Measurements from ENCODE around the gene SSC4D. TPM values are rescaled to one million over a fixed set of nuclear protein-coding genes. Genes with fewer than 3 reads are reported as not detected.
"Not testable (repeated sequence)": the region's sequence is repeated elsewhere in the genome, so short reads cannot be mapped to it uniquely, and the experiment has no call there.

Gene SSC4D
- total RNA-seq, 1 donor from 2014 or later, result 0.55 TPM

DNA sequence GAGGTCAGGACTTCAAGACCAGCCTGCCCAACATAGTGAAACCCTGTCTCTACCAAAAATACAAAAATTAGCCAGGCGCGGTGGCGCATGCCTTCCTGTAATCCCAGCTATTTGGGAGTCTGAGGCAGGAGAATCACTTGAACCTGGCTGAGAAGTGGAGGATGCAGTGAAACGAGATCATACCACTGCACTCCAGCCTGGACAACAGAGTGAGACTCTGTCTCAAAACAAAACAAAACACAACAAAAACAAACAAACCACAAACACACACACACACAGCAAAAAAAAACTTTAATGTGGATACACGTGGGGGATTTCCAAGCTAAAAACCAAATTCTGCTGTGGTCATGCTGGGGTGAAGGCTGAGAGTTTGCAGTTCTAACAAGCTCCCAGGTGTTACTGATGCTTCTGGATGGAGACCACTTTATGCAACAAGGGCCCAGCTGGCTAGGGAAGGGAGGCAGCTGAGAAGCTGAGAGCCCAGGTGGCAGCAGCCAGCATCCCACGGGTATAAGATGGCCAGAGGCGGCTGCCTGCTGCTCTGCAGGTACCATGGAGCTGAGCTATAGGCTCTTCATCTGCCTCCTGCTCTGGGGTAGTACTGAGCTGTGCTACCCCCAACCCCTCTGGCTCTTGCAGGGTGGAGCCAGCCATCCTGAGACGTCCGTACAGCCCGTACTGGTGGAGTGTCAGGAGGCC is 15.1 kb upstream of the SSC4D start, which contains the start of gene ZP3:
Gene ZP3, plus strand, starts transcription at position 538 of the 699 bp plus-strand sequence. Its CDS starts 15 bp downstream, at position 553.
- intact Hi-C loops (cut with micrococcal nuclease), result no loop called here
- no peak for DNase-seq
- ATAC-seq, result no peak

DNA sequence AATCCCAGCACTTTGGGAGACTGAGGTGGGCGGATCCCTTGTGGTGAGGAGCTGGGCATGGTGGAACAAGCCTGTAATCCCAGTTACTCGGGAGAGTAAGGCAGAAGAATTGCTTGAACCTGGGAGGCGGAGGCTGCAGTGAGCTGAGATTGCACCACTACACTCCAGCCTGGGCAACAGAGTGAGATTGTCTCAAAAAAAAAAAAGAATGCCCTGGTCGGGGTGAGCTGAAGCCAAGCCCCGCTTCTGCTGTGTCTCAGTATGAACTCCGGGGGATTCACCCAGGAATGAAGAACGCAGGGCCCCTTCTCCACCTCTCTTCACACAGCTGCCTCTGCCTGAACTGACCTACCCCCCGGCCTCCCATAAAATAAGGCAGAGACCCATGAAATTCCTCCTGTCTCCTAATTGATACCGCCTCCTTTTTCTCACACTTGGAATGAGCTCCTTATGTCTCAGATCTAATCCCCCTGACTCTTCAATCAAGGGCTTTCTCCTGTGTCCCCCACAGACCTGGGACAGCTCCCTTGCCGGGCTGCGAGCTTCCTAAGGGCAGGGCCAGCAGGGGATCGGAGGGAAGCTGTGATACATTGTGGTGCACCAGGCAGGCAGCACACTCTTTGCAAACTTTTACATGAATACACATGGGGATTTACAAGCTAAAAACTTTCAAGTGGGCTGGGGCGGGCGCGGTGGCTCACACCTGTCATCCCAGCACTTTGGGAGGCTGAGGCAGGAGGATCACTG is 14.3 kb upstream of the SSC4D start:
- no peak for ATAC-seq
- DNase-seq, result no peak

DNA sequence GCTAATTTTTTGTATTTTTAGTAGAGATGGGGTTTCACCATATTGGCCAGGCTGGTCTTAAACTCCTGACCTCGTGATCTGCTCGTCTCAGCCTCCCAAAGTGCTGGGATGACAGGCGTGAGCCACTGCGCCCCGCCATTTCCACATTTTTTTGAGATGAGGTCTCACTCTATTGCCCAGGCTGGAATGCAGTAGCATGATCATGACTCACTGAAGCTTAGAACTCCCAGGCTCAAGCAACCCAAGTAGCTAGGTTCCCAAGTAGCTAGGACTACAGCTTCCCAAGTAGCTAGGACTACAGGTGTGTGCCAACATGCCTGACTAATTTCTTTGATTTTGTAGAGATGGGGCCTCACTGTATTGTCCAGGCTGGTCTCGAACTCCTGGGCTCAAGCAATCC is 11.6 kb upstream of the SSC4D start:
- intact Hi-C loops (cut with micrococcal nuclease); DNase-seq; ATAC-seq: not testable (repeated sequence)

More for the DNA sequence above, 14.3 kb upstream of the SSC4D start:
- intact Hi-C loops (cut with micrococcal nuclease), result no loop called here

DNA sequence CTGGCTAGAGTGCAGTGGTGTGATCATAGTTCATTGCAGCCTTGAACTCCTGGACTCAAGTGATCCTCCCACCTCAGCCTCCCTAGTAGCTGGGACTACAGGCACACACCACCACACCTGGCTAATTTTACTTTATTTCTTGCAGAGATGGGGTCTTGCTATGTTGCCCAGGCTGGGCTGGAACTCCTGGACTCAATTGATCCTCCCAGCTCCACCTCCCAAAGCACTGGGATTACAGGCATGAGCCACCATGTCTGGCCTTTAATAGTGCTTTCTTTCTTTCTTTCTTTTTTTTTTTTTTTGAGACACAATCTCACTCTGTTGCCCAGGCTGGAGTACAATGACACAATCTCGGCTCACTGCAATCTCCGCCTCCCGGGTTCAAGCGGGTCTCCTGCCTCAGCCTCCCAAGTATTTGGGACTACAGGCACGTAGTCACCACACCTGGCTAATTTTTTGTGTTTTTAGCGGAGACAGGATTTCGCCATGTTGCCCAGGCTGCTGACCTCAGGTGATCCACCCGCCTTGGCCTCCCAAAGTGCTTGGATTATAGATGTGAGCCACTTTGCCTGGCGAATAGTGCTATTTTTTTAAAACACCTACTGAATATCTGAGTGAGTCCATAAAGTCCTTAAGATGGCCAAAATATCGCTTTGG is 8.3 kb upstream of the SSC4D start:
- DNase-seq; intact Hi-C loops (cut with micrococcal nuclease); ATAC-seq: not testable (repeated sequence)

DNA sequence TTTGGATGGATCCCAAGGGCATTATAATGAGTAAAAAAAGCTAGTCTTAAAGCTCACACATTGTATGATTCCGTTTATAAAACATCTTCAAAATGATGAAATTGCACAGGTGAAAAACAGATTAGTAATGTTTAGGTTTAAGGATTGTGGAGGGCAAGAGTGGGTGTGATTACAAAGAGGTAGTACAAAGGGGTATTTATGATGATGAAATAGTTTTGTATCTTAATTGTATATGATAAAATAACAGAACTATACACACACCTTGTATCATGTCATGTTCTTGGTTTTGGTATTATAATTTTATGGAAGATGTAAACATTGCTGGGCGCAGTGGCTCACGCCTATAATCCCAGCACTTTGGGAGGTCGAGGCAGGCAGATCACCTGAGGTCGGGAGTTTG is 2.8 kb upstream of the SSC4D start:
- ATAC-seq (no peak), DNase-seq (no peak)
- intact Hi-C loops (cut with micrococcal nuclease), result no loop called here

DNA sequence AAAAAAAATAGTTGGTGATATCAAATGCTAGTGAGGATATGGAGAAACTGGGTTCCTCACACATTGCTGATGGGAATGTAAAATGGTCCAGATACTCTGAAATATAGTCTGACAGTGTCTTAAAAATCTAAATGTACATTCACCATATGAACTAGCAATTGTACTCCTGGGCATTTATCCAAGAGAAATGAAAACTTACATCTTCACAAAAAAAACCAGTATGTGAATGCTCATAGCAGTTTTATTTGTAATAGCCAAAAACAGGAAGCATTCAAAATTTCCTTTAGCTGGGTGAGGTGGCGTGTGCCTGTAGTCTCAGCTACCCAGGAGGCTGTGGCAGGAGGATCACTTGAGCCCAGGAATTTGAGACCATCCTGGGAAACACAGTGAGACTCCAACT is 2.1 kb upstream of the SSC4D start:
- intact Hi-C loops (cut with micrococcal nuclease), result no loop called here
- ATAC-seq (no peak), DNase-seq (no peak)

DNA sequence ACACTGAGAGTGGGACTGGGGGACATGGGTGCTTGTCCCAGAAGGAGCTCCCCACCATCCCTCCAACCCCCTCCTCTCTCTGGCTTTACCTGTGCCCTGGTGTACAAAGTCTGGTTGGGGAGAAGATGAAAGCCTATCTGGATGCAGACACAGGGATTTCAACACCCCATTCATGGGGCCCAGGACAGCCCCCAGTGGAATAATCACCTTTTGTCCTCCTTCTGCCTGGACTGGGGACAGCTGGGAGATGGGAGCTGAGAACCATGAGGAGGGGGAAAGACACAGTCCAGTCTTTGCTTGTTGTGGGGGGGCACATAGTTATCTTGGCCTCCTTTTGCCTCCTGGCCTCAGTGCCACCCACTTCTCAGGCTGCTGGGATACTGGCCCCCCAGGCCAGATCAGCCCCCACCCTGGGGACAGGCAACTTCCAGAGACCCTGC is 1.4 kb downstream of the SSC4D start:
- no peak for ATAC-seq
- intact Hi-C loops (cut with micrococcal nuclease), result no loop called here
- no peak for DNase-seq

DNA sequence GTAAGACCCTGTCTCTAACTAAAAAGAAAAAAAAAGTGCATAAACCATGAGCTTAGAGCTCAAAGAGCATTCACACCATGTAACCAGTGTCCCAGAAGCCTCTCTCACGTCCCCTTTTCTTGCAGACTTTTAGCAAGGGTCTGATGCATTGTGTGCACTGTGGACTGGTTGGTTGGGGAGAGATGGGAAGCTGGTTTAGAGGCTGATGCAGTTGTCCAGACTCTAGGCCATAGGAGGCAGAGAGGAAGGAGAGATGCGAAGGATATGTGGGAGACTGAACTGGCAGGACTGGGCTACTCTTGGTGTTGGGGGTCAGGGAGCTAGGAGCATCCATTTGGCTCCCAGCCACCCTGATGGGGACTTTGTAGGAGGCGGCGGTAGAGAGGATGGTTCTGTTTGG is 1.8 kb downstream of the SSC4D start:
- ATAC-seq, result no peak
- DNase-seq, result no peak
- intact Hi-C loops (cut with micrococcal nuclease), result no loop called here

DNA sequence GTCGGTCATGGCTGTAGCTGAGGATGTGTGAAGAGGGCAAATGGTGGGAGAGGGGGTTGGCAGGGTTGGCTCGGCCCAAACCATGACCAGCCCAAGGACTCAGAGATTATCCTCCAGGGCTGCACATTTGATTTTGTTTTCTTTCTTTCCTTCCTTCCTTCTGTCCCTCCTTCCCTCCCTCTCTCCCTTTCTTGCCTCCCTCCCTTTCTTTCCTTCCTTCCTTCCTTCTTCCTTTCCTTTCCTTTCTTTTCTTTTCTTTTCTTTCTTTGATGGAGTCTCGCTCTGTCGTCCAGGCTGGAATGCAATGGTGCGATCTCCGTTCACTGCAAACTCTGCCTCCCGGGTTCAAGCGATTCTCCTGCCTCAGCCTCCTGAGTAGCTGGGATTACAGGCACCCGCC is 3.8 kb downstream of the SSC4D start:
- intact Hi-C loops (cut with micrococcal nuclease), result no loop called here
- DNase-seq (no peak), ATAC-seq (no peak)

DNA sequence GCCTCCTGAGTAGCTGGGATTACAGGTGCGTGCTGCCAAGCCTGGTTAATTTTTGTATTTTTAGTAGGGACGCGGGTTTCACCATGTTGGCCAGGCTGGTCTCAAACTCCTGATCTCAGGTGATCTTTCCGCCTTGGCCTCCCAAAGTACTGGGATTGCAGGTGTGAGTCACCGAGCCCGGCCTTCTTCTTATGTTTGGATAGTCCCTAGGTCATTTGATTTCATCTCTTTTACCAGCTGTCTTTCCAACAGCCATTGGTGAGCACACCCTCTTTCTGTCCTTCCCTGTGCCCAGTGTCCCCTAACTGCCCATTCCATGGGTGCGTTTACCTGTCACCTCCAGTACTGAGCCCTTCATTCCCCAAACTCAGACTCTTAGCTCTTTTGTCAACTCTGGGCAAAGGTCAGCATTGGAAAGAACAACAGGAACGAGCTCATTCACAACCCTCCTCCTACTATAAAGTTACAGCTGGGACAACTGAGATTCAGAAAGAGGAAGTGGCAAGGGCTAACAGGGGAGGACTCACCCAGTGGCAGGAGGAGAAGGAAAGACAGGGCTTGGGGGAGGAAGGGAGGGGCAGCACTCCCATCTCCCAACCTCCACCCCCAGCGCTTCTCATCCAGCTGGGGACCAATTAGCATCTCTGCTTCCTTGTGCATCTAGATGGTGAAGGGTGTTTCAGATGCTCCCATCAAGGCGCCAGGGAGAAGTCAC is 5.6 kb downstream of the SSC4D start:
- ATAC-seq (peak; percentile 66), DNase-seq (no peak)
- intact Hi-C loops (cut with micrococcal nuclease), result no loop called here

DNA sequence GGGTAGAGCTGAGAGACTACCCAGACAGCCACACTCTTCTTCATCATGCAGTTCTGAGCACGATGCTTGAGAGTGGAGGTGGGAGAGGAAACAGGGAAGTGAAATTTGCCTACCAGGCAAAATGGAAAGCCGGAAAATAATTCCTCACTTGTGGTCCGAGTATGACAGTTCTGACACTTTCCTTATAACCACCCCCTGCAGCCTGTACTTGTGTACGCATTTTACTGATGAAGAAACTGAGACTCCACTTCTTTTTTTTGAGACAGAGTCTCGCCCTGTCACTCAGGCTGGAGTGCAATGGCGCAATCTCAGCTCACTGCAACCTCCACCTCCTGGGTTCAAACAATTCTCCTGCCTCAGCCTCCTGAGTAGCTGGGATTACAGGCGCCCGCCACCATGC is 6.4 kb downstream of the SSC4D start:
- ATAC-seq, result peak; percentile 54
- intact Hi-C loops (cut with micrococcal nuclease); DNase-seq: not testable (repeated sequence)

DNA sequence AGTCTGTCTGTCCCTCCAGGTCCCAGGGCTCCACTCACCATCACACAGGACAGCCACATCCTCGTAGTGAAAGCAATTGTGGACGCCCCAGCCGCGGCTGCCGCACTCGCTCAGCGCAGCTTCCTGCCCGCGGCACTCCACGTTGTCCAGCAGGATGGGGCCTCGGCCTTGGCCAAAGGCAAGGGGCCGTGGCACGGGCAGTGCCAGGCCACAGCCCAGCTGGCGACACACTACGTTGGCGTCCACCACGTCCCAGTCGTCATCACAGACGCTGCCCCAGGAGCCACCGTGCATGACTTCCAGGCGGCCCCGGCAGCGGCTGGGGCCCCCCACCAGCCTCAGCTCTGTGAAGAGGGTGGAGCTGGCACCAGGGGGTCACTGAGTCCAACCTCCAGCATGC is 9.2 kb downstream of the SSC4D start:
- no peak for DNase-seq
- ATAC-seq, result no peak
- intact Hi-C loops (cut with micrococcal nuclease), result no loop called here

DNA sequence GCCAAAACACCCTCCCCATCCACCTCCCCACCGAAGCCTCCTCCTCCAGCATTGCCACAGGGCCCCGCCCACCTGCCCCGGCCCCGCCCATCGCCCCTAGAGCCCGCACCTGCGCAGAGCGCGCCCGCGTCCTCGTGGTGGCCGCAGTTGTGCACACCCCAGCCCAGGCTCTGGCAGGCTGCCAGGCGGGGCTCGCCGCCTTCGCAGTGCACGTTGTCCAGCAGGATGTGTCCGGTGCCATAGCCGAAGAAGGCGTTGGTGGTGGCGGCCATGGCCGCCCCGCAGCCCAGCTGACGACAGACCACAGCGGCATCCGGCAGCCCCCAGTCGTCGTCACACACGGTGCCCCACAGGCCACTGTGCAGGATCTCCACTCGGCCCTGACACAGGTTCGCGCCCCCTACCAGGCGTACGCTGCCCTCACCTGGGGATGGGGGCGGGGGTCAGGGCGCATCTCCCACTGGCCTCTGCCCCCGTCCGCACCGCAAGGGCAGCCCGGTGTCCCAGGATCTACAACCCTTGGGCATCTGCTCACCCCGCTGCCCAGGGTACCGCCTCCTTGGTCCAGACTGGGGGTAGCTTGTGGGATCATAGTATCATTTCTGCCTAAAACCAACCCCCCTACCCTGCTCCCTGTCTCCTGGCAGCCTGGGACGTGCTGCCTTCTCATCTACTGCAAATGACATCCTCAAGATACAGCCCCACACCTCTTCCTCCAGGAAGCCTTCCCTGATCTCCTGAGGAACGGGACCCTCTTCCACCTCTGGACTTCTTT is 11.9 kb downstream of the SSC4D start:
- DNase-seq (peak; percentile 88), ATAC-seq (peak; percentile 49)
- intact Hi-C loops (cut with micrococcal nuclease), result no loop called here

DNA sequence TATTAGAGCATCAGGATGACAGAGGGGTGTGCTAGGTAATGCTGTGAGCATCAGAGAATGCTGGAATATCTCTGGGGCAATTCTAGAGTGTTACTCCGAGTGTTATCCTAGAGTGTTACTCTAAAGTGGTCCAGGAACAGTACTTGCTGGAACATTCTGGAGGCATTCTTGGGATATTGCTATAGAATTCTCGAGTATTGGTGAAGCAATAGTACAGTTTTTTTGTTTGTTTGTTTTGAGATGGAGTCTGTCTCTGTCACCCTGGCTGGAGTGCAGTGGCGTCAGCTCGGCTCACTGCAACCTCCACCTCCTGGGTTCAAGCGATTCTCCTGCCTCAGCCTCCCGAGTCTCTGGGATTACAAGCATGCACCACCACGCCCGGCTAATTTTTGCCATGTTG is 12.6 kb downstream of the SSC4D start:
- DNase-seq (no peak), ATAC-seq (no peak)
- intact Hi-C loops (cut with micrococcal nuclease), result no loop called here

DNA sequence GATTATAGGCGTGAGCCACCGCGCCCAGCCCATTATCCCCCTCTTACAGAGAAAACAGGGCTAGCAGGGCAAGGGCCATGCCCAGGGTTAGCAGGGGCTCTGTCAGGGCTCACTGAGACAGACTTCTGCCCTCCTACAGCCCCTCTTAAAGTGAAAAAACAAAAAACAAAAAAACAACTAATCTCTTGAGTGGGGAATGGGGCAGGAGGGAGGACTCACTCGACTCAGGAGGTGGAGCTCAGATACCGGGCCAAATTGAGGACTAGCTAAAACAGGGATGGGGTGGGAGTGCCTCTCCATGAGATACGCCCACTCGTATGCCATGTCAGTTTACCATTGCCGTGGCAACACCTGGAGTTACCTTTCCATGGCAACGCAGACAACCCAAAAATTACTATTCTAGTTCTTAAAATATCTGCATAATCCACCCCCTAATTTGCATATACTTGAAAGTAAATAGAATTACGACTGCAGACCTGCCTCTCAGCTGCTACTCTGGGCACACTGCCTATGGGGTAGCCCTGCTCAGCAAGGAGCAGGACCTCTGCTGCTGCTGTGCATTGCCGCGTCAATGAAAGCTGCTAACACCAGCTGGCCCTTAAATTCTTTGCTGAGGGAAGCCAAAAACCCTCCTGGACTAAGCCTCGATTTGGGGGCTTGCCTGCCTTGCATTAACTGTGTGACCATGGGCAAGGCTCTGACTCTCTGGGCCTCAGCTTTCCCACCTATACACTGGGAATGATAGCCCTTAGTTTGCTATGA is 13.4 kb downstream of the SSC4D start:
- ATAC-seq (no peak), DNase-seq (no peak)
- intact Hi-C loops (cut with micrococcal nuclease), result no loop called here

DNA sequence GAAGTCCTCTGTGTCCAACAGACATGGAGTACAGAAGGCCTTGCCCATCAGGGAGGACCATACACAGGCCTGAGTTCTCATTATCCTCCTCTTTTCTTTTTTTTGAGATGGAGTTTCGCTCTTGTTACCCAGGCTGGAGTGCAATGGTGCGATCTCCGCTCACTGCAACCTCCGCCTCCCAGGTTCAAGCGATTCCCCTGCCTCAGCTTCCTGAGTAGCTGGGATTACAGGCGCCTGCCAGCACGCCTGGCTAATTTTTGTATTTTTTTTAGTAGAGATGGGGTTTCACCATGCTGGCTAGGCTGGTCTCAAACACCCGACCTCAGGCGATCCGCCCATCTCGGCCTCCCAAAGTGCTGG is 13.9 kb downstream of the SSC4D start:
- ATAC-seq; intact Hi-C loops (cut with micrococcal nuclease); DNase-seq: not testable (repeated sequence)

DNA sequence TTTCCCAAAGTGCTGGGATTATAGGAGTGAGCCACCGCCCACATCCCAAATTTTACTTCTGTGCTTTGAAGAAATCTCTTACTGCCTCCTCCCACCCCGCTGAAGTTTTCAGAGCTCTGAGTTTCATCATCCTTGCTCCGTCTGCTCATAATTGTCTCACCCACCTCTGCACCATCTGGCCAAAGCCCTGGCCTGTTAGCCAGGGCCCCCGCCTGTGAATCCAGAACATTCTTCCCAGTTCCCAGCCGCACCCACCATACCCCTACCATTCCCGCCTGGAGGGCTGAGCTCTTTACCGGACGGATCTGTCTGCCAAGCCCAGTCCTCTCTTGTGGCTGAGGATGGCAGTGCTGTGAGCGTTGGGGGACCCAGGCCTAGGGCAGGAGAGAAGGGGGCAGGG is 14.5 kb downstream of the SSC4D start:
- no peak for DNase-seq
- no peak for ATAC-seq
- intact Hi-C loops (cut with micrococcal nuclease), result no loop called here
